WTC11 (cell line): ENCODE results near the gene LRRC34. TPM values are rescaled to one million over a fixed set of nuclear protein-coding genes. Genes with fewer than 3 reads are reported as not detected.
A peak's percentile ranks its signal among the peaks of the same experiment; 100 is the strongest.

Experiments used
- CBFB ChIP-seq: sonication (generic); formaldehyde crosslinking; IDR thresholded peaks from 2 replicates; pipeline ENCODE4 v1.8.1; 2022; ENCODE audit warnings: mild to moderate bottlenecking, low read depth, missing genetic modification reagents
- ELF4 ChIP-seq: sonication (generic); formaldehyde crosslinking; IDR thresholded peaks from 2 replicates; pipeline ENCODE4 v1.8.1; 2022; ENCODE audit warnings: low read depth, mild to moderate bottlenecking, moderate library complexity, missing genetic modification reagents
- EMX1 ChIP-seq: fragments of 250-450 bp; sonication (Bioruptor Pico); IDR thresholded peaks from 2 replicates; pipeline ENCODE4 v1.8.0; 2021; ENCODE audit warnings: mild to moderate bottlenecking
- FOXP1 ChIP-seq: sonication (generic); formaldehyde crosslinking; IDR thresholded peaks from 2 replicates; pipeline ENCODE4 v1.8.0; 2022; ENCODE audit warnings: missing genetic modification reagents, mild to moderate bottlenecking, moderate library complexity, borderline replicate concordance
- GABPB1 ChIP-seq: sonication (generic); formaldehyde crosslinking; IDR thresholded peaks from 2 replicates; pipeline ENCODE4 v1.8.1; 2023; ENCODE audit warnings: mild to moderate bottlenecking, missing genetic modification reagents
- GRHL2 ChIP-seq: fragments of 250-450 bp; sonication (Bioruptor Pico); IDR thresholded peaks from 2 replicates; pipeline ENCODE4 v1.8.0; 2022; ENCODE audit warnings: mild to moderate bottlenecking, moderate library complexity; ENCODE audit not compliant: insufficient replicate concordance, severe bottlenecking
- HMGXB4 ChIP-seq: sonication (generic); formaldehyde crosslinking; IDR thresholded peaks from 2 replicates; pipeline ENCODE4 v1.8.1; 2023; ENCODE audit warnings: mild to moderate bottlenecking, moderate library complexity, missing genetic modification reagents
- JAZF1 ChIP-seq: fragments of 250-450 bp; sonication (Bioruptor Pico); IDR thresholded peaks from 2 replicates; pipeline ENCODE4 v1.9.0; 2021; ENCODE audit warnings: moderate library complexity, mild to moderate bottlenecking, inconsistent platforms
- MXD4 ChIP-seq: fragments of 250-450 bp; sonication (Bioruptor Pico); IDR thresholded peaks from 2 replicates; pipeline ENCODE4 v1.8.0; 2021; ENCODE audit warnings: mild to moderate bottlenecking, moderate library complexity, borderline replicate concordance
- NR3C1 ChIP-seq: sonication (generic); formaldehyde crosslinking; conservative IDR thresholded peaks from 2 replicates; pipeline ENCODE4 v1.8.1; 2023; ENCODE audit warnings: low read depth, mild to moderate bottlenecking, missing genetic modification reagents
- OVOL2 ChIP-seq: fragments of 250-450 bp; sonication (Bioruptor Pico); IDR thresholded peaks from 2 replicates; pipeline ENCODE4 v1.9.0; 2021; ENCODE audit warnings: mild to moderate bottlenecking, borderline replicate concordance
- PRRX2 ChIP-seq: fragments of 250-450 bp; sonication (Bioruptor Pico); IDR thresholded peaks from 2 replicates; pipeline ENCODE4 v1.8.0; 2021; ENCODE audit warnings: mild to moderate bottlenecking
- RELA ChIP-seq: sonication (generic); formaldehyde crosslinking; IDR thresholded peaks from 2 replicates; pipeline ENCODE4 v1.8.1; 2022; ENCODE audit warnings: missing genetic modification reagents, mild to moderate bottlenecking, borderline replicate concordance
- SMAD4 ChIP-seq: sonication (generic); formaldehyde crosslinking; IDR thresholded peaks from 2 replicates; pipeline ENCODE4 v1.8.0; 2022; ENCODE audit warnings: mild to moderate bottlenecking, missing genetic modification reagents
- ZBTB43 ChIP-seq: sonication (generic); formaldehyde crosslinking; IDR thresholded peaks from 2 replicates; pipeline ENCODE4 v1.8.1; 2023; ENCODE audit warnings: mild to moderate bottlenecking, missing genetic modification reagents
- ZMAT4 ChIP-seq: fragments of 250-450 bp; sonication (Bioruptor Pico); IDR thresholded peaks from 2 replicates; pipeline ENCODE4 v1.9.0; 2021; ENCODE audit warnings: mild to moderate bottlenecking
- ZNF263 ChIP-seq: sonication (generic); formaldehyde crosslinking; IDR thresholded peaks from 2 replicates; pipeline ENCODE4 v1.8.1; 2022; ENCODE audit warnings: low read depth, mild to moderate bottlenecking, moderate library complexity, missing genetic modification reagents
- ZNF416 ChIP-seq: fragments of 250-450 bp; sonication (Bioruptor Pico); IDR thresholded peaks from 2 replicates; pipeline ENCODE4 v1.9.0; 2021; ENCODE audit warnings: mild to moderate bottlenecking, inconsistent platforms
- ZNF423 ChIP-seq: fragments of 250-450 bp; sonication (Bioruptor Pico); IDR thresholded peaks from 2 replicates; pipeline ENCODE4 v2.1.2; 2022; ENCODE audit warnings: mild to moderate bottlenecking, moderate library complexity
- total RNA-seq: library from RNA; stranded (reverse); gene quantifications from 3 replicates; pipeline ENCODE4 v1.2.3, GENCODE V29; 2021
- TF ChIP-seq, protein P1 (sequence below): sonication (generic); formaldehyde crosslinking; IDR thresholded peaks from 2 replicates; pipeline ENCODE4 v1.8.1; 2022; ENCODE audit warnings: missing genetic modification reagents, borderline replicate concordance
- TF ChIP-seq, protein P2 (sequence below): fragments of 250-450 bp; sonication (Bioruptor Pico); conservative IDR thresholded peaks from 2 replicates; pipeline ENCODE4 v1.9.0; 2021; ENCODE audit warnings: mild to moderate bottlenecking
- TF ChIP-seq, protein P3 (sequence below): sonication (generic); formaldehyde crosslinking; conservative IDR thresholded peaks from 2 replicates; pipeline ENCODE4 v1.8.1; 2022; ENCODE audit warnings: mild to moderate bottlenecking, missing genetic modification reagents
- TF ChIP-seq, protein P4 (sequence below): sonication (generic); formaldehyde crosslinking; IDR thresholded peaks from 2 replicates; pipeline ENCODE4 v1.8.1; 2023; ENCODE audit warnings: mild to moderate bottlenecking, missing genetic modification reagents
- TF ChIP-seq, protein P5 (sequence below): fragments of 200-600 bp; IDR thresholded peaks from 2 replicates; pipeline ENCODE4 v1.8.0; 2022; ENCODE audit warnings: antibody characterized with exemption

LRRC34 gene
- total RNA-seq, 1 experiment from 2014 or later: 8.3 TPM

DNA sequence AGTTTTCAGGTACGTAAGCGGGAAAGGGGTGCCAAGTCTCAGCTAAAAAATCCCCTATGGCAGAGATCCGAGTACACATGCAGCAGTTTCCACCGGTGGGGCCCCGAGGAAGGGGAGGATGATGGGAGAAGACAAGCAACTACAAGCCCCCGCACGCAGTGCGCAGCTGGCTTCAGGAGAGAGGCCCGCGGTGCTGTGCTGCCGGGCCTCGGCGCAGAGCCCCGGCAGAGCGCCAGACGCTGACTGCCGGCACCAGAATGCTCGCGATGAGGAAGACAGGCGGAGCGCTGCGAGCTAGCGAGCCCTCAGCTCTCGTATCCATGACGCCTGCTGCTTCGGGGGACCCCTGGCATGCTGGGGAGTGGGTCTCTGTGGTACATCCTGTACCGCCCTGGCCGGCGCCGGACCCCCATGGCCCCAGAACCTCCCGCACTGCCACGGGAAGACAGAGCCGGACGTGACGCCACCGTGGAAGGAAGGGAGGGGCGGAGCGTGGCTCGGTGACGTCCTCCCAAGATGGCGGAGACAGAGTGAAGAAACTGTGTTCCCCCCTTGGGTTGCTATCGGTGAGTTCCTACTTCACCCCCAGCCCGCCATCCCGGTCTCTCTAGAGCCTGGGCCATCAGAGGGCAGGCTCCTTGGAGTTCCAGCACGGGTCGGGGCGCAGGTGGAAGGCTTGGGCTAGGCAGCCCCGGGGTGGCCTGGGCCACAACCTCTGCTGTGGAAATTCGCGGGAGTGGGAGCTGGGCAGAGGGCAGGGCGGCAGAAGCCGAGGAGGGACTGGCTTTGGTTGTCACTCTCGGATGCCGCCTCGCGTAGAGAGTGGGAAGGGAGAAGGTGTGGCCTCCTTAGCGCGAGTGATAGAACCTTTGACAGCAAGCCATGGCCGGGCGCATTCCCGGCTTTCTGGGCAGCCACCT, 39.5 kb downstream of the LRRC34 start, which contains the start of gene MYNN (continued):
- TF ChIP-seq ZBTB43 (CRISPR knock-in tag): no peak; the same call in 1 of the 2 replicates
- no peak for TF ChIP-seq OVOL2 (CRISPR knock-in tag)
- TF ChIP-seq, protein P1, sequence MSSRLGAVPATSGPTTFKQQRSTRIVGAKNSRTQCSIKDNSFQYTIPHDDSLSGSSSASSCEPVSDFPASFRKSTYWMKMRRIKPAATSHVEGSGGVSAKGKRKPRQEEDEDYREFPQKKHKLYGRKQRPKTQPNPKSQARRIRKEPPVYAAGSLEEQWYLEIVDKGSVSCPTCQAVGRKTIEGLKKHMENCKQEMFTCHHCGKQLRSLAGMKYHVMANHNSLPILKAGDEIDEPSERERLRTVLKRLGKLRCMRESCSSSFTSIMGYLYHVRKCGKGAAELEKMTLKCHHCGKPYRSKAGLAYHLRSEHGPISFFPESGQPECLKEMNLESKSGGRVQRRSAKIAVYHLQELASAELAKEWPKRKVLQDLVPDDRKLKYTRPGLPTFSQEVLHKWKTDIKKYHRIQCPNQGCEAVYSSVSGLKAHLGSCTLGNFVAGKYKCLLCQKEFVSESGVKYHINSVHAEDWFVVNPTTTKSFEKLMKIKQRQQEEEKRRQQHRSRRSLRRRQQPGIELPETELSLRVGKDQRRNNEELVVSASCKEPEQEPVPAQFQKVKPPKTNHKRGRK (CRISPR knock-in tag): no peak
- TF ChIP-seq, protein P2, sequence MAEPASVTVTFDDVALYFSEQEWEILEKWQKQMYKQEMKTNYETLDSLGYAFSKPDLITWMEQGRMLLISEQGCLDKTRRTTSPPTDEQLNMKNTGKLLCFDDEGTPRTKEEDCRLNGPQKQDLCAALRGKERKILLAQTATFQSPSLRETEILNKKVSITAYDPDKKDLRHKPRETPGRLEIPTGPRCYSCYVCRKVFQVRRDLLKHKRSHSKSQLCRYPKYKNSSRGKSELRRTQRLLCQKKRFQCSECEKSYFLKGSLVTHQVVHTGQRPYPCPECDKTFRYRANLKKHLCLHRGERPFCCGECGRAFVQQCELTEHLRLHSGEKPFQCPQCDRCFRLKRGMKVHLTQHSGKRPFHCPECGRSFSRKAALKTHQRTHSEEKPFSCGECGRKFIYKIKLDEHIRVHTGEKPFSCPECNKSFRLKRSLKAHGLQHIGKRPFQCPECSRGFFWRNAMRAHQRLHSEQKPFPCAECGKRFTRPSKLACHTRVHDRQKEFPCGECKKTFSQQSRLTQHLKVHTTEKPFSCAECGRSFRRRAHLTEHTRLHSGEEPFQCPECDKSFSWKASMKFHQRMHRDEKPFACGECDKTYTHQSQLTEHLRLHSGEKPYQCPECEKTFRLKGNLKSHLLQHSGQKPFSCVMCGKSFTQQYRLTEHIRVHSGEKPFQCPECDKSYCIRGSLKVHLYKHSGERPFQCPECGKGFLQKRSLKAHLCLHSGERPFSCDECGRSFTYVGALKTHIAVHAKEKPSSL (CRISPR knock-in tag): no peak
- TF ChIP-seq GRHL2 (CRISPR knock-in tag): no peak
- TF ChIP-seq GABPB1 (CRISPR knock-in tag): peak; percentile 64
- no peak for TF ChIP-seq ELF4 (CRISPR knock-in tag)
- TF ChIP-seq HMGXB4: peak; percentile 79
- TF ChIP-seq RELA (CRISPR knock-in tag): peak; percentile 74; the same call in 1 of the 2 replicates
- no peak for TF ChIP-seq CBFB (CRISPR knock-in tag)
- TF ChIP-seq NR3C1 (CRISPR knock-in tag): no peak
- TF ChIP-seq JAZF1 (CRISPR knock-in tag): no peak
- TF ChIP-seq ZNF423 (CRISPR knock-in tag): peak; percentile 68
- TF ChIP-seq ZNF263 (CRISPR knock-in tag): no peak
- TF ChIP-seq, protein P3, sequence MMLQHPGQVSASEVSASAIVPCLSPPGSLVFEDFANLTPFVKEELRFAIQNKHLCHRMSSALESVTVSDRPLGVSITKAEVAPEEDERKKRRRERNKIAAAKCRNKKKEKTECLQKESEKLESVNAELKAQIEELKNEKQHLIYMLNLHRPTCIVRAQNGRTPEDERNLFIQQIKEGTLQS (CRISPR knock-in tag): no peak
- TF ChIP-seq FOXP1 (CRISPR knock-in tag): peak; percentile 69; the same call in 1 of the 2 replicates
- TF ChIP-seq, protein P4, sequence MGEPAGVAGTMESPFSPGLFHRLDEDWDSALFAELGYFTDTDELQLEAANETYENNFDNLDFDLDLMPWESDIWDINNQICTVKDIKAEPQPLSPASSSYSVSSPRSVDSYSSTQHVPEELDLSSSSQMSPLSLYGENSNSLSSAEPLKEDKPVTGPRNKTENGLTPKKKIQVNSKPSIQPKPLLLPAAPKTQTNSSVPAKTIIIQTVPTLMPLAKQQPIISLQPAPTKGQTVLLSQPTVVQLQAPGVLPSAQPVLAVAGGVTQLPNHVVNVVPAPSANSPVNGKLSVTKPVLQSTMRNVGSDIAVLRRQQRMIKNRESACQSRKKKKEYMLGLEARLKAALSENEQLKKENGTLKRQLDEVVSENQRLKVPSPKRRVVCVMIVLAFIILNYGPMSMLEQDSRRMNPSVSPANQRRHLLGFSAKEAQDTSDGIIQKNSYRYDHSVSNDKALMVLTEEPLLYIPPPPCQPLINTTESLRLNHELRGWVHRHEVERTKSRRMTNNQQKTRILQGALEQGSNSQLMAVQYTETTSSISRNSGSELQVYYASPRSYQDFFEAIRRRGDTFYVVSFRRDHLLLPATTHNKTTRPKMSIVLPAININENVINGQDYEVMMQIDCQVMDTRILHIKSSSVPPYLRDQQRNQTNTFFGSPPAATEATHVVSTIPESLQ (CRISPR knock-in tag): no peak
- TF ChIP-seq, protein P5, sequence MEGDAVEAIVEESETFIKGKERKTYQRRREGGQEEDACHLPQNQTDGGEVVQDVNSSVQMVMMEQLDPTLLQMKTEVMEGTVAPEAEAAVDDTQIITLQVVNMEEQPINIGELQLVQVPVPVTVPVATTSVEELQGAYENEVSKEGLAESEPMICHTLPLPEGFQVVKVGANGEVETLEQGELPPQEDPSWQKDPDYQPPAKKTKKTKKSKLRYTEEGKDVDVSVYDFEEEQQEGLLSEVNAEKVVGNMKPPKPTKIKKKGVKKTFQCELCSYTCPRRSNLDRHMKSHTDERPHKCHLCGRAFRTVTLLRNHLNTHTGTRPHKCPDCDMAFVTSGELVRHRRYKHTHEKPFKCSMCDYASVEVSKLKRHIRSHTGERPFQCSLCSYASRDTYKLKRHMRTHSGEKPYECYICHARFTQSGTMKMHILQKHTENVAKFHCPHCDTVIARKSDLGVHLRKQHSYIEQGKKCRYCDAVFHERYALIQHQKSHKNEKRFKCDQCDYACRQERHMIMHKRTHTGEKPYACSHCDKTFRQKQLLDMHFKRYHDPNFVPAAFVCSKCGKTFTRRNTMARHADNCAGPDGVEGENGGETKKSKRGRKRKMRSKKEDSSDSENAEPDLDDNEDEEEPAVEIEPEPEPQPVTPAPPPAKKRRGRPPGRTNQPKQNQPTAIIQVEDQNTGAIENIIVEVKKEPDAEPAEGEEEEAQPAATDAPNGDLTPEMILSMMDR: no peak
- TF ChIP-seq MXD4: no peak
- no peak for TF ChIP-seq ZNF416 (CRISPR knock-in tag)
- no peak for TF ChIP-seq PRRX2 (CRISPR knock-in tag)
- TF ChIP-seq ZMAT4 (CRISPR knock-in tag): no peak
- no peak for TF ChIP-seq SMAD4 (CRISPR knock-in tag)
- no peak for TF ChIP-seq EMX1 (CRISPR knock-in tag)
